H7 (cell line): Measurements from ENCODE around the gene ARHGAP22. TPM values are rescaled to one million over a fixed set of nuclear protein-coding genes. Genes with fewer than 3 reads are reported as not detected.

ENCODE experiments used
- DNase-seq: peaks from one replicate; pipeline ENCODE4 v3.0.0; 2012
- H3K27me3 ChIP-seq: 2 replicates; pipeline ENCODE4 v1.6.0; 2011; ENCODE audit warnings: mild to moderate bottlenecking, low read length; ENCODE audit not compliant: control insufficient read depth, insufficient read depth
- H3K36me3 ChIP-seq: replicated peaks from 2 replicates; pipeline ENCODE4 v1.5.1; 2011; ENCODE audit warnings: low read length; ENCODE audit not compliant: control insufficient read depth, insufficient read depth
- H3K4me3 ChIP-seq: 2 replicates; pipeline ENCODE4 v1.5.1; 2011; ENCODE audit warnings: low read depth, mild to moderate bottlenecking, control low read depth, low read length, moderate library complexity; ENCODE audit not compliant: insufficient read depth
- total RNA-seq: library from RNA; depleted of rRNA; stranded (reverse); fragments of >200 nt; shearing (Covaris generic); gene quantifications from 2 replicates; pipeline ENCODE4 v1.2.3, GENCODE V29; 2014

The ARHGAP22 gene
- total RNA-seq, 1 experiment from 2014 or later: 9.1 TPM

DNA sequence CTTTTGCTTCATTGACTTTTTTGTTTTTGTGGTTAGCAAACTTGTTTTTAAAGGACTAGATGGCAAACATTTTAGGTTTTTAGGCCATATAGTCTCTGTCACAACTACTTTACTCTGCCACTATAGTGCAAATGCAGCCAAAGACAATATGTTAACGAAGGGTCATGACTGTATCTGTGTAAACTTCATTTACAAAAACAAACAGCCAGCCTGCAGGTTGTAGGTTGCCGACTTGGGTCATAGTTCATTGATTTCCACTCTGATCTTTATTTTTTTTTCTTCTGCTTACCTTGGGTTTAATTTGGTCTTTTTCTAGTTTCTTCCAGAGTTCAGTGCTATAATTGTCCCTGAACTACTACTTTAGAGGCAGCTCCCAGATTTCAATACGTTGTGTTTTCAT lies 120.0 kb downstream of the ARHGAP22 start:
- DNase-seq: no peak
- Histone ChIP-seq H3K4me3 (no peak overlapping the region), H3K27me3 (no peaks in the 10 kb centered on the region), H3K36me3 (no peaks in the 10 kb centered on the region)

DNA sequence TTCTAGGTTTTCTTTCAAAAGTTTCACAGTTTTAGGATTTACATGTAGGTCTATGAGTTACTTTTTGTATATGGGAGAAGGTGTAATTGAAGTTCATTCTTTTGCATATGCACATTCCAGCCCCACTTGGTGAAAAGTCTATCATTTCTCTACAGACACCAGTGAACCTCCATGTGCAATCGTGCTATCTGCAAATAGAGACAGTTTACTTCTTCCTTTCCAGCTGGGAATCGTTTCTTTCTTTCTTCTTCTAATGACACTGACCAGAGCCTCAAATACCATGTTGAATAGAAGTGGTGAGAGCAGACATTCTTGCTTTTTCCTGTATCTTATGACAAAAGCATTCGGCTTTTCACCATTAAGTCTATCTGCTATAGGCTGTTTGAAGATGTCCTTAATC lies 122.7 kb downstream of the ARHGAP22 start:
- Histone ChIP-seq H3K4me3 (no peak overlapping the region), H3K27me3 (no peaks in the 10 kb centered on the region), H3K36me3 (no peaks in the 10 kb centered on the region)
- DNase-seq: no peak

DNA sequence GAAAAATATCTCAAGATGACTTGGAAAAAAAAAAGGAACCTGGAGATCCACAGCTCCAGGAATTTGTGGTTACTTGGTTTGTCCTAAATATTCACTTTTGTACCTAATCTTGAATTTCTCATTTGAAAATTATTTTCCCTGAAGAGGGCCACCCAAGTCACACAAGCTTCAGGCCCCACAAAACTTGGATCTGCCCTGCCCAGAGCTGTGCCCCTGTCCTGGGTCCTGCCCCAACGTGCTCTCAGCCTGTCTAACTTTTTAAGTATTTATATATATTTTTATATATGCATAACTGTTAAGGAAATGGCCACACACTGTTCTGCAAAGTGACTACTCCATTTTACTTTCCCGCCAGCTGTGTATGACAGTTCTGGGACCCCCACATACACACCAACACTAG lies 123.5 kb downstream of the ARHGAP22 start:
- DNase-seq: no peak
- H3K36me3 ChIP-seq: no peaks in the 10 kb centered on the region
- H3K27me3 ChIP-seq: no peaks in the 10 kb centered on the region

DNA sequence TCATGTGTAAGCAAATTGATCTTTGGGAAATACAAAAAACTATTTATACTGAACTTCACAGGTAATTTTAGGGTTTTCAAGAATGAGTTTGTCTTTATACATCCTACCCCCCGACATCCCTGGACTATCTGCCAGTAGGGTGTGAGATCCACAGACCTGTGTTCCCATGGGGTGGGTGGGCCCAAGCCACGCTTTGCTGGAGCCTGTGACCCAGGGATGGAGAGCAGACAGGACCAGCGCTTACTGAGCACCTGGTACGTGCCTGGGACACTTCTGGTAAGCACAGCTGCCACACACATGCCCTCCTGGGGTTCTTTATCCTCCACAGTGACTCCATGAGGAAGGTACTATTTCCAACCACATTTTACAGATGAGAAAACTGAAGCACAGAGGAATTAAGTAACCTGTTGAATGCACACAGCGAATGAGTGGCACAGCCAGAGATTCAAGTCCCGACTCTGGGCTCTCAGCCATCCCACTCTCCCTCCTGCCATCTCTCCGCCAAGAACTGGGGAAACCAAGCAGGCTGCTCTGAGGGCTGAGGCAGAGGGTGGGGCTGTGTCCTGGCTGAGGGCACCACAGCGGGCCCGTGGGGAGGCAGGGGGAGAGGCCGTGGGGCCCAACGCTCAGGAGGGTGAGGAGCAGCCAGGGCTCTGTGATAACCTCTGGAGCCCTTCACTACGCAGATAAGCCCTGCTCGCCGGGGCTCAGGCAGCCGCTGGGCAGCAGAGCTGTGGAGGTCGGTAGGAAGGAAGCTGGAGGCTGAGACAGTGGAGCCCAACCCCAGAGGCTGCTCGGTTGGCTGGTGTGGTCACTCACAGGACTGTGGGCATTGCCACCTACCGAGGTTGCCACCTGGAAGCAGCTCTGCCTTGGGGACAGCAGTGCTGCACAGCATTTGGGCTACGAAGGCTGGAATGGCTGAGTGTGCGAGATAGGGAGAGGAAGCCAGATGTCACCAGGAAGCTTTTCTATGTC lies 124.2 kb downstream of the ARHGAP22 start:
- DNase-seq: no peak
- Histone ChIP-seq H3K27me3 (no peaks in the 10 kb centered on the region), H3K4me3 (no peak overlapping the region), H3K36me3 (no peaks in the 10 kb centered on the region; the same call in 1 of the 2 replicates)

More for the DNA sequence above, 123.5 kb downstream of the ARHGAP22 start:
- no peak overlapping the region for H3K4me3 ChIP-seq

DNA sequence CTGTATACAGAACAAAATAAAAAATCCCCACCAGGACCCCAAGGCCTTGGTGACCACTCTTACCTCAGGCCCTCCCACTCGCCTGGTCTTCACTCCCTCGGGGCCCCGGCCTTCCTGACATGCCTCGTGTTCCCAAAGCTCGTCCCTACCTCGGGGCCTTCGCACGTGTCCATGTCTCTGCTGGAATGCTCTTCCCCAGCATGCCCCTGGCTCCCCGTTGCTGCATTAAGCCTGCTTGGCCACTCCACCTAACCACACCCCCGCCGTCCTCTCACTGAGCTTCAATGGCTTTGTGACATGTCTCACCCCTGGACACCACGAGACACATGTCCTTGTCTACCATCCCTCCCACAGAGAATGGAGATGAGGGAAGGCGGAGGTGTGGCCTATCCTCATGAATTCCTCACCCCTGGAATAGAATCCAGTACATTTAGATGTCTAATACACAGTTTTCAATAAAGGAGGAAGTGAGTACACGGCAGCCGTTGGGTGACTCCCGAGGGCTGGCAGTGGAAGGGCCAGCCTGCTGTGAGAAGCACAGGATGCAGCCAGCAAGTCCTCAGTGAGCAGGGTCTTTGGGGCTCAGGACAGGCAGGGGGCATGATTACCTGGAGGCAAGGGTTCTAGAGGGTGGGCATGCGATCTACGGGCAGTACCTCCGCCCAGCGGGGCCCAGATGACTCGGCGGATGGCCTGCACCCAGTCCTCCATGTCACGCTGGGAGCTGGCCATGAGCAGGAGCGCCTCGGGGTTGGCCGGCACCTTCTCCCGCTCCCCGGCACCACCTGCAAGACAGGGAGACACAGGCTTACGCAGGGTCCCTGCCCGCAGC lies 125.7 kb downstream of the ARHGAP22 start:
- H3K27me3 ChIP-seq: no peaks in the 10 kb centered on the region
- H3K36me3 ChIP-seq: no peaks in the 10 kb centered on the region; the same call in 1 of the 2 replicates
- DNase-seq: no peak
- H3K4me3 ChIP-seq: no peak overlapping the region

DNA sequence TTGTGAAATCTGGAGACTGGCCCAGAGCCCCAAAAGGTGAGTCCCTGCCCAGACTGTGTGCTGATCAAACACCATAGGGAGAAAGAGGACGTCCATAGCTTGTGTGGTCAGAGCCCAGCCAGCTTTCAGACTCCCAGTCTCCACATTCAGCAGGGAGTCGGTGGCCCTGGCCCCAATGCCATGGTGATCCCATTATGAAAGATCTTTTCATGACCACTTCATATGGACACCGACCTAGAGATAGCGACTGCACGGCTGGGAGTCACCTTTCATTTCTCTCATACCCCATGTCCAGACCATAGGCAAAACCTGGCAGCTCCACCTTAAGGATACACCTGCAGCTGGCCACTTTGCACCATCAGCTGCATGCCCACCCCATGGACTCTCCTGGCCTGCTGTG lies 126.4 kb downstream of the ARHGAP22 start:
- no peak for DNase-seq
- H3K36me3 ChIP-seq: no peaks in the 10 kb centered on the region; the same call in 1 of the 2 replicates
- H3K4me3 ChIP-seq: no peak overlapping the region

DNA sequence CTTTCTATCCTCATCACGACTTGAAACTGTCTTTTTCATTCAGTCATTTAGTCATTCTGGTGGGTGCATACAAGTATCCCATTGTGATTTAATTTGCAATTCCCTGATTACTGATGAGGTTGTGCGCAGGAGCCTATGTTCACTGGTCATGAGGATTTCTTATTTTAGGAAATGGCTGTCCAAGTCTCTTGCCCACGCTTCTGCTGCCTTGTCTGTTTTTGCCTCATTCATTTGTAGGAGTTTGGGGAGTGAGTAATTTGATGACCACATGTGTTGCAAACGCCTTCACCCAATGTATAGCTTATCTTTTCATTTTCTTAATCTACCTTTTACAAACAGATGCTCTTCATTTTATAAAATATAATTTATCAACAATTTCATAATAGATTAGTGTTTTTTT lies 127.3 kb downstream of the ARHGAP22 start:
- Histone ChIP-seq H3K27me3 (no peaks in the 10 kb centered on the region), H3K4me3 (no peak overlapping the region), H3K36me3 (no peaks in the 10 kb centered on the region; the same call in 1 of the 2 replicates)
- DNase-seq: no peak

More for the DNA sequence above, 126.4 kb downstream of the ARHGAP22 start:
- H3K27me3 ChIP-seq: no peaks in the 10 kb centered on the region

DNA sequence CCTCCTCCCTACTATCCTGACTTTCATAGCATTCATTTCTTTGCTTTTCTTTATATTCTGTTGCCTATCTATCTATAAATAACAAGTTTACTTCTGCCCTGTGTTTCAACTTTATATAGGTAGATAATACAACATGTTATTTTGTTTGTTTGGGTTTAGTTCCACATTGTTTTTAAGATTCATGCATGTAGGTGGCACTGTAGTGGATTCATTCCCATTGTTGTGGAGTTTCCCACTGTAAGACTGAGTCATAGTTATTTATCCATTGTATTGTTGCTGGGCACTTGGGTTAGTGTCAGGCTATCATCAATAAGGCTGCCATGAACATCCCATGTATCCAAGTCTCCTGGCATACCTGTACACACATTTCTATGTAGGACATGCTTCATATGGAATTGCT lies 127.7 kb downstream of the ARHGAP22 start:
- Histone ChIP-seq H3K36me3 (no peaks in the 10 kb centered on the region; the same call in 1 of the 2 replicates), H3K4me3 (no peak overlapping the region), H3K27me3 (no peaks in the 10 kb centered on the region)
- DNase-seq: no peak

DNA sequence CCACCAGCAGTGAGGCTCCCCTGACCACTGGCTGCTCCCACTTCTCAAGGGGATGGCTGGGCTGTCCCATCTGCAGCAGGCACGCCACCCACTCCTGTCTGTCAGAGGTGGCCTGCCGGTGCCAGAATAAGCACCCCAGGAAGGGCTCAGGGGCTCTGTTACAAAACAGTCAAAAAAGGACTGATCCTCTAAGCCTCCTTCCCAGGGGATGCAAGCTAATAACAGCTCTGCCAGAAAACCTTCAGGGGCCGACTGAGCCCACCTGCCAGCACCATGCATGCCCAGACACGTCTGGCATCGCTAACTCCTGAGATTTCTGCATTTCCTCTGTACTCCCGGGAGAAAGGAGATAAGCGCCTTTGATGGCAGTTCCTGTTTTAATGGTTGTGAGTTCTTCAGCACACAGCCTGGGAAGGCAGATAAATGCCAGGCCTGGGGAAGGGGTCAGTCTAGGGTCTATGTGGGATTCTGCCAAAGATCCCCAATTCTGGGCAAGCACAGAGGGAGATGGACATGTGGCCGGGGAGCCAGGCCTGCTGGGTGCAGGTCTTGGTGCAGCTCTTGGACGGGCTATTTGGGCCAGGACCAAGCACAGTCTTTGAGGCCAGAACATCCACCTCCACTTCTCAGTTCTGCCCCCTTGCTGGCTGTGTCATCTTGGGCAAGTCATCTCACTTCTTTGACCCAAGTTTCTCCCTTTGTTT lies 128.4 kb downstream of the ARHGAP22 start:
- Histone ChIP-seq H3K36me3 (no peaks in the 10 kb centered on the region; the same call in 1 of the 2 replicates), H3K4me3 (no peak overlapping the region), H3K27me3 (no peaks in the 10 kb centered on the region)
- no peak for DNase-seq

DNA sequence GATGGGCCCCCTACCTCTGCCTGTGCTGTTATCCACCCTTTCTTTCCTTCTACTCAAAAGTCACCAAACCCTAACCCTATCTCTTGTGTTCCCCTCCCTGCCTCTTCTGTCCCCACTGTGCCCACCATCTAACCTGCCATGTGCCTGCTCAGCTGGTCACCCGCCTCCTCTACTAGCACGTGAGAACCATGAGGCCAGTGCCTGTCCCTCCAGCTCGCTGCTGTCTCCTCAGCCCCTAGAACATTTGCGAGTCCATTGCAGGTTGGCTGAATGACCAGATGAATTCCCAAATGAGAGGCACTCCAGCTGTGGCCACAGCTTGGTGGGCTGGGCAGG lies 129.0 kb downstream of the ARHGAP22 start:
- no peaks in the 10 kb centered on the region for H3K27me3 ChIP-seq
- H3K36me3 ChIP-seq: no peaks in the 10 kb centered on the region; the same call in 1 of the 2 replicates
- DNase-seq: no peak
- no peak overlapping the region for H3K4me3 ChIP-seq

DNA sequence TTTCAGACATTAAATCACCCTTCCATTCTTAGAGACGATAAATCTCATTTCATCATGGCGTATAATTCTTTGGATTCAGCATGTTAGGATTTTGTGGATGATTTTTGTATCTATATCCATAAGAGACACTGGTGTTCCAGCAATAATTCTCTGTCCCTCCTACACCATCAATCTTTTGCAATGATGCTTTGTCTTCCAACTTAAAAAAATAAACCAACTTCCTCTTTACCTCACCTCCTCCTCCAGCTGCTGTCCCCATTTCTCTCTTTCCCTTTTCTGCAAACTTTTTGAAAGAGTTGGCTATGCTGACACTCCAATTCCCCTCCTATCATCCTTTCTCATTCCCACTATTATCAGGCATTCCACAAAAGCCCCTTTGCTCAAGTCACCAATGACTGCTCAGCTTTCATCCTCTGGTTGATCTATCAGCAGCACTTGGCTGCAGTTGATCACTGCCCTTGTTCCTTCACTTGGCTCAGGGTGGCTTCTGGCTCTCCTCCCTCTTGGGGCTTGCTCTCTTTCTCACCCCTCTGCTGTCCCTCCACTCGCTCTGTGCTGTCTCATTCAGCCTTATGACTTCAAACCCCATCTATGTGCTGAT lies 130.0 kb downstream of the ARHGAP22 start:
- H3K36me3 ChIP-seq: no peaks in the 10 kb centered on the region; the same call in 1 of the 2 replicates
- no peak for DNase-seq
- no peak overlapping the region for H3K4me3 ChIP-seq
- no peaks in the 10 kb centered on the region for H3K27me3 ChIP-seq

DNA sequence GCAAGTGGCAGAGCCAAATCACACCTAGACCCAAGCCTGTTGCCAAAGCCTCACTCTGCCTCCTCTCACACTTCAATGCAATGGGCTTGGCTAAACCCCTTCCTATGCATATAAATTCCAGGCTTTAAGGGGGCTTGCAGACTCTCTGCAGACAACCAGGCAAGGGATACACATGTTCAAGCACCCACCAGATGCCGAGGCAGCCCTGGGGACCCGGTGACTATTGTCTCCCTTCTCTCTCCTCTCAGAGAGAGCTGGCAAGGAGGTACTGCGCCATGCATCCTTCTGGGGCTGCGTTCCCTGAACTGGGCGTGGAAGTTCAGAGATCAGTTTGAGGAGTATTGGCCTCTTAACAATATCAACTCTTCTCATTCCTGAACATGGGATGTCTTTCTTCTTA lies 131.2 kb downstream of the ARHGAP22 start:
- H3K4me3 ChIP-seq: no peak overlapping the region
- DNase-seq: no peak

DNA sequence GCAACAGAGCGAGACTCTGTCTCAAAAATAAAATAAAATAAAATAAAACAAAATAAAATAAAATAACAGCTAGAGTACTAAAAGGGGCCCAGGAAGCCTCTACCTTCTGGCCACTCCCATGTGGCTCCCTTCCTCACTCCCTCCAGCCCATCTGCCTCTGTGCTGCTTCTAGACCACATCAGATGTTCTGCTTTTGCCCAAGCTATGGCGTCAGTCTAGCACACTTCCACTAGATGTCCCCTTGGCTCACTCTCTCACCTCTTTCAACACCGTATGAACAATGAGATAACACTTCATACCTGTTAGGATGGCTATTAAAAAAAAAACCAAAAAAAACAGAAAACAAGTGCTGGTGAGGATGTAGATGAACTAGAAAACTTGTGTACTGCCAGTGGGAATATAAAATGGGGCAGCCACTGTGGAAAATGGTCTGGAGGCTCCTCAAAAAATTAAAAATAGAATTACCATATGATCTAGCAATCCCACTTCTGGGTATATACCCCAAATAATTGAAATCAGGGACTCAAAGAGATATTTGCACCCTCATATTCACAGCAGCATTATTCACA lies 132.3 kb downstream of the ARHGAP22 start:
- no peak for DNase-seq
- no peak overlapping the region for H3K4me3 ChIP-seq
- no peaks in the 10 kb centered on the region for H3K27me3 ChIP-seq
- H3K36me3 ChIP-seq: no peaks in the 10 kb centered on the region; the same call in 1 of the 2 replicates

More for the DNA sequence above, 131.2 kb downstream of the ARHGAP22 start:
- Histone ChIP-seq H3K27me3 (no peaks in the 10 kb centered on the region), H3K36me3 (no peaks in the 10 kb centered on the region; the same call in 1 of the 2 replicates)
